Spleen (tissue), 11 donors: Measurements from ENCODE around the gene ADAM10. TPM values are rescaled to one million over a fixed set of nuclear protein-coding genes. Genes with fewer than 3 reads are reported as not detected.

Experiments used
- DNase-seq: peaks from one replicate; pipeline ENCODE4 v3.0.0-alpha.2; 2020
- H3K27ac ChIP-seq, 8 donors: fragments of 200-600 bp; sonication (generic) in 7 of 8; 1 replicate in 4 of 8; 2 replicates in 4 of 8; pipeline versions ENCODE4 v1.5.0 to v1.8.0; 2016 to 2021; ENCODE audit warnings: inconsistent platforms in 4 of 8, mild to moderate bottlenecking in 4 of 8, moderate library complexity in 1 of 8
- H3K27me3 ChIP-seq, 7 donors: fragments of 200-600 bp; sonication (generic) in 6 of 7; replicated peaks in 1 of 7; 1 replicate in 4 of 7; 2 replicates in 3 of 7; pipeline versions ENCODE4 v1.5.0 to v1.8.0; 2016 to 2021; ENCODE audit warnings: inconsistent platforms in 3 of 7, mild to moderate bottlenecking in 1 of 7
- H3K36me3 ChIP-seq, 6 donors: fragments of 200-600 bp; sonication (generic) in 5 of 6; 1 replicate in 4 of 6; 2 replicates in 2 of 6; pipeline versions ENCODE4 v1.5.0 to v1.8.0; 2016 to 2021; ENCODE audit warnings: inconsistent platforms in 2 of 6
- H3K4me1 ChIP-seq, 6 donors: fragments of 200-600 bp; sonication (generic) in 5 of 6; 1 replicate in 3 of 6; 2 replicates in 3 of 6; pipeline versions ENCODE4 v1.5.0 to v1.8.0; 2016 to 2021; ENCODE audit warnings: inconsistent platforms in 3 of 6
- H3K4me3 ChIP-seq, 8 donors: fragments of 200-600 bp; sonication (generic) in 7 of 8; 1 replicate in 4 of 8; 2 replicates in 4 of 8; pipeline versions ENCODE4 v1.5.0 to v1.8.0; 2016 to 2021; ENCODE audit warnings: inconsistent platforms in 4 of 8, mild to moderate bottlenecking in 4 of 8, moderate library complexity in 2 of 8
- H3K9me3 ChIP-seq, 8 donors: fragments of 200-600 bp; sonication (generic) in 7 of 8; 1 replicate in 4 of 8; 2 replicates in 4 of 8; pipeline versions ENCODE4 v1.5.0 to v1.8.0; 2016 to 2021; ENCODE audit warnings: inconsistent platforms in 4 of 8
- CTCF ChIP-seq, 11 experiments: fragments of 200-600 bp in 7 of 11; fragments of 450-650 bp in 4 of 11; sonication (generic) in 4 of 11; IDR thresholded peaks in 8 of 11; conservative IDR thresholded peaks in 3 of 11; 1 replicate in 7 of 11; 2 replicates in 4 of 11; pipeline versions ENCODE4 v1.4.0 to v1.8.0; 2016 to 2021; ENCODE audit warnings: antibody characterized with exemption in 11 of 11, inconsistent platforms in 4 of 11, mild to moderate bottlenecking in 1 of 11
- POLR2A ChIP-seq, 3 donors: fragments of 450-650 bp; IDR thresholded peaks; one replicate each; pipeline ENCODE4 v1.5.1; 2017; ENCODE audit warnings: antibody characterized with exemption in 3 of 3, mild to moderate bottlenecking in 1 of 3
- POLR2AphosphoS5 ChIP-seq, 3 donors: sonication (generic); formaldehyde crosslinking; IDR thresholded peaks; one replicate each; pipeline ENCODE4 v1.5.1; 2017; ENCODE audit warnings: antibody characterized with exemption in 3 of 3
- WGBS, 5 donors: extraction: QIAGEN DNeasy Blood & Tissue Kit in 3 of 5; methylation state at CpG; one replicate each; pipeline versions ENCODE4 v1.1.5 to v1.1.7; 2013 to 2018; 5-methylcytosine and 5-hydroxymethylcytosine counted together
- intact Hi-C: fragments of 100-400 bp; cut with DNase I; formaldehyde crosslinking; loops from one replicate; pipeline ENCODE4 v1.15.0; 2023; ENCODE audit warnings: low total_unique reads
- polyA plus RNA-seq, 3 donors: library from polyadenylated mRNA; stranded (reverse); fragments of 200-250 nt; gene quantifications; one replicate each; pipeline ENCODE4 v1.2.1, GENCODE V29; 2013
- total RNA-seq, 7 donors: library from RNA; depleted of rRNA in 3 of 7; stranded (reverse); fragments of >200 nt in 3 of 7; fragmentation: NEBNext Ultra II Directional in 4 of 7; extraction: Animal tissue kit (Norgen Biotek cat#: 25700) in 4 of 7; gene quantifications; one replicate each; pipeline versions ENCODE4 v1.1.0 to v1.2.1, GENCODE V29; 2016 to 2021
- donor health status: healthy with polysubstance abuse.
- donor health status: DM: no; HTN: no; CAD: no; lungs with moderate emphysema.
- donor health status: DM: no; HTN: no; CAD: no.
- donor health status: Bipolar disorder and iron deficiency.
- donor health status: healthy.
- donor health status: DM: no; HTN: no; CAD: no.
- donor health status: DM: yes; HTN: yes; CAD: no.

Gene ADAM10
- total and polyA plus RNA-seq, 10 donors = 7.6 to 205 (median 123) TPM

DNA sequence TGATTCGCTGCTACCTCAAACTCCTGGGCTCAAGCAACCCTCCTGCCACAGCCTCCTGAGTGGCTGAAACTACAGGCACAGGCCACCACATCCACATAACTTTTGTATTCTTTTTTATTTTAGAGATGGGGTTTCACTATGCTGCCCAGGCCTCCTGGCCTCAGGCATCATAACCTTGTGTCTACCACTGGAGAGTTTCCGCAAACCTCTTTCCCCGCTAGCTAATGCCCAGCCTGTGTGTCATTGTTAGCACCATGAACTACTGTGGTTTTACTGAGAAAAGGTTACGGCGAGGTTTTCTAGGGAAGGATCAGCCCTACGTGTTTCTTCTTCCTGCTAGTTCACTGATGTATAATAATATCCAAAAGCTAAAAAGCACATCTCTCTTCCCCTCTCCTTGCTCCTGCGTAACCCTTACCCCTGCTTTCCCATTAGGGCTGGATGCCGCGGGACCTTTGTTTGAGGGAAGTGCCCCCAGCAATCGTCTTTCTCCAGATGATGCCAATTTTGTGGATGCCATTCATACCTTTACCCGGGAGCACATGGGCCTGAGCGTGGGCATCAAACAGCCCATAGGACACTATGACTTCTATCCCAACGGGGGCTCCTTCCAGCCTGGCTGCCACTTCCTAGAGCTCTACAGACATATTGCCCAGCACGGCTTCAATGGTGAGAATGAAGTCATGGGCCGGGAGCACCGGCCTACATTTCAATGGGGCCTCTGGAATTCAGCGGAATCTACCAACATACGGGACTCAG lies 204.0 kb downstream of the ADAM10 start:
- Histone ChIP-seq H3K4me3 (no peak overlapping the region), H3K9me3 (no peaks in the 10 kb centered on the region), H3K4me1 (peaks cover 0 to 16% (median 2%) of the 10 kb centered on the region in 6 donors), H3K27ac (peak overlapping the region in 6 of 8 donors; percentile 13 to 68 (median 51)), H3K36me3 (no peaks in the 10 kb centered on the region), H3K27me3 (no peaks in the 10 kb centered on the region)
- 88 to 93% (median 90%) methylated on average over 13 to 18 of the region's 18 CpGs for WGBS, 5 donors
- intact Hi-C loops = no loop called here
- no peak for TF ChIP-seq POLR2AphosphoS5 (IDR thresholded peaks at IDR 0.05)
- no peak for TF ChIP-seq CTCF (IDR thresholded peaks at IDR 0.05 in 8 of 11, conservative IDR thresholded peaks at IDR 0.05 in 3 of 11)
- TF ChIP-seq POLR2A (IDR thresholded peaks at IDR 0.05) = no peak
- DNase-seq = no peak

- H3K27ac ChIP-seq = no peak overlapping the region
- H3K36me3 ChIP-seq = no peaks in the 10 kb centered on the region
- TF ChIP-seq POLR2A (IDR thresholded peaks at IDR 0.05) (no peak), CTCF (IDR thresholded peaks at IDR 0.05 in 8 of 11, conservative IDR thresholded peaks at IDR 0.05 in 3 of 11) (no peak), POLR2AphosphoS5 (IDR thresholded peaks at IDR 0.05) (no peak)
- H3K27me3 ChIP-seq = no peaks in the 10 kb centered on the region
- 93 to 96% (median 94%) methylated on average over 5 of the region's 5 CpGs for WGBS, 5 donors
- no peak overlapping the region for H3K4me3 ChIP-seq
- DNase-seq = no peak
- H3K9me3 ChIP-seq = no peaks in the 10 kb centered on the region
- peaks cover 0 to 16% (median 2%) of the 10 kb centered on the region in 6 donors for H3K4me1 ChIP-seq
- intact Hi-C loops = no loop called here
Observed at GRCh38 chr15:58544756-58545155, 204.8 kb downstream of the ADAM10 start.

- intact Hi-C loops = no loop called here
Observed at GRCh38 chr15:58543664-58544335, 205.7 kb downstream of the ADAM10 start.

DNA sequence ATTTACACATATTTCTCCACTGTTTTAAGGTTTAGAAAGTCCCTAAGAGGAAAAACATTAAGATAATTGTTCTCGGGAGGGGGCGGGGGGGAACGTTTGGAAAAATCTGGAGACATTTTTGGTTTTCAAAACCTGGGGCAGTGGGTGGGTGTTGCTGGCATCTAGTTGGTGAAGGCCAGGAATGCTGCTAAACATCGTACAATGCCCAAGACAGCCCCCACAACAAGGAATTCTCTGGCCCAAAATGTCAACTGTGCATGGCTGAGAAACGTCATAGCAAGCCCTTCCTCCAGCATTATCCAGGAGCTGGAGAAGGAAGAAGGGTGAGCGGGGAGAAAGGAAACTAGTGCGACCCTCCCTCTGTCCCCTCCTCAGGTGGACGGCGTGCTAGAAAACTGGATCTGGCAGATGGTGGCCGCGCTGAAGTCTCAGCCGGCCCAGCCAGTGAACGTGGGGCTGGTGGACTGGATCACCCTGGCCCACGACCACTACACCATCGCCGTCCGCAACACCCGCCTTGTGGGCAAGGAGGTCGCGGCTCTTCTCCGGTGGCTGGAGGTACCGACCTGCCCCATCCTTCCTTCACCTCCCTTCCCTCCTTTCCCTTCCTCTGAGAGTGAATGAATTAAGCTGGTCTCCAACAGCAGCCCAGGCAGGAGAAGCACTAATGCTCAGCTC lies 208.0 kb downstream of the ADAM10 start:
- H3K4me3 ChIP-seq = no peak overlapping the region
- peaks cover 0 to 7% (median 0%) of the 10 kb centered on the region in 6 donors for H3K4me1 ChIP-seq
- H3K9me3 ChIP-seq = peaks cover 0 to 3% (median 0%) of the 10 kb centered on the region in 8 donors
- no peaks in the 10 kb centered on the region for H3K36me3 ChIP-seq
- WGBS, 5 donors = 86 to 93% (median 92%) methylated on average over 22 of the region's 22 CpGs
- H3K27me3 ChIP-seq = no peaks in the 10 kb centered on the region
- TF ChIP-seq POLR2A (IDR thresholded peaks at IDR 0.05) (no peak), CTCF (IDR thresholded peaks at IDR 0.05 in 8 of 11, conservative IDR thresholded peaks at IDR 0.05 in 3 of 11) (no peak), POLR2AphosphoS5 (IDR thresholded peaks at IDR 0.05) (no peak)
- H3K27ac ChIP-seq = no peak overlapping the region
- DNase-seq = no peak
- intact Hi-C loops = no loop called here

More at GRCh38 chr15:58543664-58544335, 205.7 kb downstream of the ADAM10 start:
- Histone ChIP-seq H3K27ac (no peak overlapping the region), H3K4me3 (no peak overlapping the region), H3K27me3 (no peaks in the 10 kb centered on the region), H3K4me1 (peaks cover 0 to 16% (median 2%) of the 10 kb centered on the region in 6 donors), H3K36me3 (no peaks in the 10 kb centered on the region), H3K9me3 (peaks cover 0 to 2% (median 0%) of the 10 kb centered on the region in 8 donors)
- 89 to 94% (median 92%) methylated on average over 17 of the region's 17 CpGs for WGBS, 5 donors
- TF ChIP-seq POLR2A (IDR thresholded peaks at IDR 0.05) = no peak
- no peak for DNase-seq
